ENCODE results near the gene NFYA.

The NFYA gene

DNA sequence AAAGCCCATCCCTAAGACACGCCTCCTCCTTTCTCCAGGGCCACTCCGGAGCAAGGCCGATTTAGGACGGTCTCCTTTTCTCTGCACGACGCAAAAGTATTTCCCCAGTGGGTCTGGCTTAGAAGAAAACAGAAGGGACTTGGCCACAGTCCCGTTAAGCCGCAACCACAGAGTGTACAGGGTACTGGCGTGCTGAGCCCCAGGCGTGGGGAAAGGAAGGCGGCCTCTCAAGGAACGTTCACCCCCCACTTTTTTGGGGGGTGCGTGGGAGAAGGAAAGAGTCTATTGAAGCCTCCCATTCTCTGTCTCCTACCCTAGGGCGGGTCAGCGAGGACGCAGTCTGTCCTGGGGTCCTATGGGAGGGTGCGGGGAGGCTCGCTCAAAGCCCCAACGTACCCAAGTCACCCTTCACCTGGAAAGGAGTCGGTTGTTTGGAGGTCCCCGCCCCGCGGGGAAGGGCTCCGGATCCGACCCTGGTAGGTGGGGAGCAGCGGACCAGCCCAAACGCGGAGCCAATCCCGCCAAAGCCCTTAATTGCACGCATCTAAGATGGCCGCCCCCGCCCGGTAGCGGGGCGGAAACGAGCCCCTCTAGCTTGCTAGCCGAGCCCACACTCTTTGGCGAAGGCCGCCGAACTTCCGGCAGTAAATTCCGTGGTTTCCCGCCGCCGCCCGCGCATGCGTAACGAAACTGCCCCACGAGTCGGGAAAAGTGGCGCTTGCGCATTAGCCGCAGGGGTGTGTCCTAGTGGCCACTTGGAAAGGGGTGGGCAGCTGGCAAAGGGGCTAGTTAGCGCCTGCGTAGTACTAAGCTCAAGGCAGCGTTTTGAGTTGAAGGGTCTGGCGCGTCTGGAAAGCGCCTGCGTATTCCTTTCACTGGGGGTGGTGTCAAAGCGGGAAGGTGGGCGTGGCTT lies 595 bp upstream of the NFYA start, which contains the start of gene OARD1:
Gene OARD1 (minus strand): TSS at position 434 of the 913 bp plus-strand sequence. CDS start 722 bp downstream, outside the sequence.
- H3K4me3 ChIP-seq (ENCODE audit: low read depth, low read length): peak within 1 kb of the TSS; percentile 99
- DNase-seq (ENCODE audit: low read depth): peak; percentile 99
- TF ChIP-seq, protein P1, sequence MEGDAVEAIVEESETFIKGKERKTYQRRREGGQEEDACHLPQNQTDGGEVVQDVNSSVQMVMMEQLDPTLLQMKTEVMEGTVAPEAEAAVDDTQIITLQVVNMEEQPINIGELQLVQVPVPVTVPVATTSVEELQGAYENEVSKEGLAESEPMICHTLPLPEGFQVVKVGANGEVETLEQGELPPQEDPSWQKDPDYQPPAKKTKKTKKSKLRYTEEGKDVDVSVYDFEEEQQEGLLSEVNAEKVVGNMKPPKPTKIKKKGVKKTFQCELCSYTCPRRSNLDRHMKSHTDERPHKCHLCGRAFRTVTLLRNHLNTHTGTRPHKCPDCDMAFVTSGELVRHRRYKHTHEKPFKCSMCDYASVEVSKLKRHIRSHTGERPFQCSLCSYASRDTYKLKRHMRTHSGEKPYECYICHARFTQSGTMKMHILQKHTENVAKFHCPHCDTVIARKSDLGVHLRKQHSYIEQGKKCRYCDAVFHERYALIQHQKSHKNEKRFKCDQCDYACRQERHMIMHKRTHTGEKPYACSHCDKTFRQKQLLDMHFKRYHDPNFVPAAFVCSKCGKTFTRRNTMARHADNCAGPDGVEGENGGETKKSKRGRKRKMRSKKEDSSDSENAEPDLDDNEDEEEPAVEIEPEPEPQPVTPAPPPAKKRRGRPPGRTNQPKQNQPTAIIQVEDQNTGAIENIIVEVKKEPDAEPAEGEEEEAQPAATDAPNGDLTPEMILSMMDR (IDR thresholded peaks at IDR 0.05; ENCODE audit: insufficient read depth, low read depth, low read length, missing control alignments): no peak

DNA sequence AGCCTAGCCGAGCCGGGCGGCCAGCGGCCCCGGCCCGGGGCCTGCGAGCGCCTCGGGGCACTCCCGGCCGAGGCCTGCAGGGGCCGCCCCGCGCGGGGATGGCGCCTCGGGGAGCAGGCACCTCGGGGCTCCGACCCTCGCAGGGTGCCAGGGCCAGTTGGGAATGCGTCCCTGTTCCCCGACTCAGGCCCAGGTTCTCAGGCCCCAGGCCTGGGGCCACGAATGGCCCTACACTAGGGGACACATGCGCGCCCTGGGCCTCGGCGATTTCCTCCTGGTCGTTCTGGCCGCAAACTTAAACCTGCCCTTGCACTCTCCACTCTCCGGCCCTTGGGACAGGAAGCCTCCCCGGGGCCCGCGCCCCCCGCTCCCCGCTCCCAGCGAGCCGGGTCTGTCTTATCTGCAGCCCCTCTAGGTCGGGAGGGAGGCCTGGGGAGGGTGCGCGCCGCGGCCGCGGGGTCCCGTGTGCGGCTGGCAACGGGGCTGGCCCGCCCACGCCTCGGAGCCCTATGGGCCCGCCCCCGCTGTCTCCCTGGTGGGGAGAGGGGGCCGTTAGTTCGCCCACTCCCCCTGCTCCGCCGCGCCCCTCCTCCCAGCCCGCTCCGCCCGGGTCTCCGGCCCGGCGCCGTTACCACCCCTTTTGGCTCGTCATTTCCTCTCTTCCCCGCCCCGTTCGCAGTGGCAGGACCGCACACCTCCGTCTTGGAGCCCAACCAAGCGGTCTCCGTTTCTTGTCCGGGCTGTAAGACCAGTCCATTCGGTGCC lies 611 bp downstream of the NFYA start:
- peak overlapping the region; percentile 99 for H3K4me3 ChIP-seq (ENCODE audit: low read depth, low read length)
- peak; percentile 90 for DNase-seq (ENCODE audit: low read depth)
- TF ChIP-seq, protein P1 (IDR thresholded peaks at IDR 0.05; ENCODE audit: insufficient read depth, low read depth, low read length, missing control alignments): peak; percentile 22

DNA sequence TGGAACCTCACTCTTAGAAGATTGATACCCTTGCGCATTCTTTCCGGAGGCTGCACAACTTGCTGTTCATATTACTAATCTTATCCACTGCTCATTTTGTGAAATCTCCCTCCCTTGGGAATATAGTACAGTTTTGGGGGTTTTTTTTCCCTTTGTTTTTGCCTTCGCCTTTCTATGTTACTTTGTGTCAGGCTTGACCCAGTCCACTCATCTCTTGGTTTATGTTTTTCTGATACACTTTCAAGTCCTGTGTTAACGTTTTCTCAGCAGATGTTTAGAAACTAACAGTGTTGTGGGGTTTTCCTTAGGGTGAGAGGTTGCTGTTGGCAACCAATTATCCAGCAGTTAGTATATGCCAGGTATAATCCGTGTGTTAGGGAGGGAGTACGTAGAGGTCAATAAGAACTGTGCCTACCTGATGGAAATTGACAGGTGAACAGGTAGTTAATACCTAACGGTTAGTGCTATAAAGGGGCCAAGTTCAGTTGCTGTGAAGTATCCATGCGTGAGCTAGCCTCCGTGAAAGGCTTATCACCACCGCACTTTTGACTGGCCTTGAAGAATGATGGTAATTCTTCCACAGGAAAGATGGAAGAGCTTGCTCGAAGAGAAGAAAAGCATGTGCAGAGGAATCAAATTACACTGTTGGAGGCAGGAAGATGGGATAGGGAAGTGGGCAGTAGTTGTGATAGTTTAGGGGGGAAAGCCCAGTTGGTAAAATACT lies 1.4 kb downstream of the NFYA start:
- peak overlapping the region; percentile 99 for H3K4me3 ChIP-seq (ENCODE audit: low read depth, low read length)
- peak; percentile 38 for DNase-seq (ENCODE audit: low read depth)
- TF ChIP-seq, protein P1 (IDR thresholded peaks at IDR 0.05; ENCODE audit: insufficient read depth, low read depth, low read length, missing control alignments): no peak

DNA sequence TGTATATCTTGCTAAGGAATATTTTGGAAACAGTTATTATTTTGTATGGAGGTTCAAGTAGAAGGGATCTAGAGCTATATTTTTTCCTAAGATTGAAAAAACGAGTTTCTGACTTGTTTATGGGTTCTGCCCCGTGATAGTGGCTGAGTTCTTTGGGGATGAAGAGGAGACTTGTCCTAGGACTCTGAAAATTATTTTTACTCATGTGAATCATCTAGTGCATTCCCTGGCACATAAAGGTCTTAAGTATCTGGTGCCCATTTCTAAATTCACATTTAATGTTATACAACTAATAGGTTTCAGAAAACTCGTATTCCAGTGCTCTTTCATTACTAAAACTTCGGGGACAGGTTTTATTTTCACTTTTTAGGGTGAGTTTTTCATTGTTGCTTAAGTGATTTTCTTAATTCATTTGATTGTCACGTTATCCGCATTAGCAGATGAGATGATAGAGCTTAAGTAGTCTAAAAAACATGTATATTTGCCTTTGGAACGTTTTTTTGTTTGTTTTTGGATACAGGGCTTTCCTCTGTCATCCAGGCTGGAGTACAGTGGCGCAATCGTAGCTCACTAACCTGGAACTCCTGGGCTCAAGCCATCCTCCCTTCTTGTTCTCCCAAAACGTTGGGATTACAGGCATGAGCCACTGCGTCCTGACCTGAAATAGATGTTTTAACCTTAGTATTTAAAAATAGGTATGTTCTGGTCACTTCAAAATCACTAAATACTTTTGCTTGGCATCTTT lies 2.1 kb downstream of the NFYA start:
- no peak for DNase-seq (ENCODE audit: low read depth)
- H3K4me3 ChIP-seq (ENCODE audit: low read depth, low read length): peak overlapping the region; percentile 99
- TF ChIP-seq, protein P1 (IDR thresholded peaks at IDR 0.05; ENCODE audit: insufficient read depth, low read depth, low read length, missing control alignments): no peak

DNA sequence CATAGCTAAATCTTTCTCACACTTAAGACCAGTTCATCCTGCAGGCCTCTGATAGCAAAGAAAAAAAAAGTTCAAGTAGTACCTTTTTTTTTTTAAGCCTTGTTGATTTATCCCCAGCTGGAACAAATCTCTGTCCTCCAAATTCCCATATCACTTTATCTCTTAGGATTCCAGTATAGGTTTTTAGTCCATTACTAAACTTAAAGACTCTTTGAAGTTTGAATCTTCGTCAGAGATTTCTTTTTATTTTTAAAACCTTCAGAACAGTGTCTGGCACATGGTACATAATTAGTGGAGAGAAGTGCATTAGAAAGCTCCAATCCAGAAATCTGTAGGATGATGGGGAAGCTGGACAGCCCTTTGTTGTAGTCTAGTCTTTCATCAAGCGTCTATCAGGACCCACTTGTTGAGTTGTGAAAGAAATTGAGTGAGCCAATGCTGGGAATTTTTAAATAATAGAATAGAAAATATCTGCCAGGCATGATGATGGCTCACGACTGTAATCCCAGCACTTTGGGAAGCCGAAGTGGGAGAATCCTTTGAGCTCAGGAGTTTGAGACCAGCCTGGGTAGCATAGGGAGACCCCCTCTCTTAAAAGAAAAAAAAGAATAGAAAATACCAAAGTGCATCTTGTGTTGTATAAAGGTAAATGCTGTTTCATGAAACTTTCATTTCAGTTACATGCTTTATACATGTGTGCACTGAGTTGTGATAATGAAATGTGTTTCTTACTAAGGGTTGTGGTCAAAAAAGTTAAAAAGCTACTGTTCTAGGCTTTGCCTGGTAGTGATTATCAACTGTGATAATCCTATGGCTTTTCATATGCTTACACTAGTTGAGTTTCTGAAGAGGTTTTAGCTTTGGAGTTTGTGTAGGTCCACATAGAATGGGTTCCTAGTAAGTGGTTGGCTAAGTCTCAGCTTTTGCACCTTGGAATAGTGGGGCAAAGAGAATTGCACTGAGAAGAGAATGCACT lies 3.2 kb downstream of the NFYA start:
- DNase-seq (ENCODE audit: low read depth): no peak
- TF ChIP-seq, protein P1 (IDR thresholded peaks at IDR 0.05; ENCODE audit: insufficient read depth, low read depth, low read length, missing control alignments): no peak
- H3K4me3 ChIP-seq (ENCODE audit: low read depth, low read length): peak overlapping the region; percentile 99; the same call in 1 of the 2 replicates

Measured in GM12865 (cell line).